ENCODE measurements around the gene STARD9.
"Not testable (repeated sequence)": the region's sequence is repeated elsewhere in the genome, so short reads cannot be mapped to it uniquely, and the experiment has no call there.

The STARD9 gene

DNA sequence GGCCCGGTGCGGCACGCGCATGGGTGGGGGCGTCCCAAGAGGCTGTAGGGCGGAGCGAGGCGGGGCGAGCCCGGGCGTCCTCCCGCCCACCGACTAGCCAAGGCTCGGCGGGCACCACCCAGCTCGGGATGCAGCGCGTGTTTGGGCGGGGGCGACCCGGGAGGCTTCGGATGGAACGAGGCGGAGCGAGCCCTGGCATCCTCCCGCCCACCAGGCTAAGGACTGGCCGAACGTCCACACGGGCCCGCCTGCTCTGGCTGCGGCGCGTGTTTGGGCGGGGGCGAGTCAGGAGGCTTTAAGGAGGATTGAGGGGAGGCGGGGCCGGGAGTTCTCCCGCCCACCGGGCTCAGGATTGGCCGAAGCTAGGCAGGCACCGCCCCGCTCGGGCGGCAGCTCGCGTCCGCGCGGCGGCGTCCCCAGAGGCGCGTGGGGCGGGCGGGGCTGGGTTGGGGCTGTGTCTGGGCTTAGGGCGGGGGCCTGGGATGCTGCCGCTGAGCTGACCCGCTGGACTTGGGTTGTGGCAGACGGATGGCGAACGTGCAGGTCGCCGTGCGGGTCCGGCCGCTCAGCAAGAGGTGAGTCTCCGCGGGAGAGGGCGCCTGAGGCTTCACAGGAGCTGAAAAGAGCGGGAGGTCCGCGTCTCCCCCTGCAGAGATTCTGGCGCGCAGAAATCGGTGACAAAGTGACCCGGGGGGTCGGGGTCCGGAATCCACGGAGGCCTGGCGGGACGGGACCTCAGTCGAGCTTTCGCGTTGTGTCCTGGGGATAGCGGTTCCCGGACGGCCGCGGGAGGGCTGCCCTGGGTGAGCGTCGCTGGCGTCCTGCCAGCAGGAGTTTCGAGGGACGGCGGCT is at the start of gene STARD9:
Gene STARD9 (plus strand): TSS at position 419 of the 852 bp plus-strand sequence. CDS start 110 bp downstream, at position 529.
- Mint-ChIP-seq H3K4me3 (peak within 1 kb of the TSS; percentile 92 to 93), H3K27ac (peak within 1 kb of the TSS; percentile 85 to 94), H3K9me3 (no peaks in the 10 kb centered on the region), H3K4me1 (peaks cover 38% of the 10 kb centered on the region), H3K27me3 (no peaks in the 10 kb centered on the region)
- DNase-seq (peak; percentile 96 to 97), ATAC-seq (peak; percentile 93)

DNA sequence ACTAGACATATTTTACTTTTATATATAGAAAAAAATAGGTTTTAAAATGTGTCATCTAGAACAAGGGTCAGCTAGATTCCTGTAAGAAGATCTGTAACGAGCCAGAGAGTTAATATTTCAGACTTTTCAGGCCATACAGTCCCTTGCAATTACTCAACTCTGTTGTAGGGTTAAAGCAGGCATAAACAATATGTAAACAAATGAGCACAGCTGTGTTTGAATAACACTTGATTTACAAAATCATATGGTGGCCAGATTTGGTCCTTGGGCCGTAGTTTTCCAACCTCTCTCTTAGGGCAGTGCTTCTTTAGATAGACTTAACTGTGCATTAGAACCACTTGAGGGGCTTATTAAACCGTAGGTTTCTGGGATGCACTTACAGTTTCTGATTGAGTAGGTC is 46.4 kb upstream of the STARD9 start:
- Mint-ChIP-seq H3K9me3 (no peaks in the 10 kb centered on the region), H3K4me1 (no peaks in the 10 kb centered on the region), H3K27ac (no peak overlapping the region), H3K4me3 (no peak overlapping the region), H3K27me3 (no peaks in the 10 kb centered on the region)
- no peak for ATAC-seq
- DNase-seq, result no peak

DNA sequence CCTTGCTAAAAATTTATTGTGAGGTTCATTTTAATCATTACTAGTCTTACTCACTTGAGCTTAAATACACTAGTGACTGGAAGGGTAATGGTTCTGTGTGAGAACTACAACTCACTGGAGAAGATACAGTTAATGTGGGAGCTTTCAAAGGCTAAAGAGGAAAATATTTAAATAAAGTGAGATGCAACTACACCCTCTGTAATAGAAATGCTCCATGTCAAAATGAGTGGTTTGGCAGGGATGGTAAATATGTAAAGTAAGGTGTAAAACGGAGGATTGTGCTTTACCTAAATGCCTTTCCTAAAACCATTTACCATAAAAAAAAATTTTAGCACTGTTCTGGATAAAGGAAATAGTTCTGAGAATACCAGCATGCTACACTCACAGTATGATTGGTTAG is 42.2 kb upstream of the STARD9 start:
- DNase-seq (no peak), ATAC-seq (no peak)
- Mint-ChIP-seq H3K4me1 (no peaks in the 10 kb centered on the region), H3K4me3 (no peak overlapping the region), H3K9me3 (no peaks in the 10 kb centered on the region), H3K27ac (no peak overlapping the region), H3K27me3 (no peaks in the 10 kb centered on the region)

DNA sequence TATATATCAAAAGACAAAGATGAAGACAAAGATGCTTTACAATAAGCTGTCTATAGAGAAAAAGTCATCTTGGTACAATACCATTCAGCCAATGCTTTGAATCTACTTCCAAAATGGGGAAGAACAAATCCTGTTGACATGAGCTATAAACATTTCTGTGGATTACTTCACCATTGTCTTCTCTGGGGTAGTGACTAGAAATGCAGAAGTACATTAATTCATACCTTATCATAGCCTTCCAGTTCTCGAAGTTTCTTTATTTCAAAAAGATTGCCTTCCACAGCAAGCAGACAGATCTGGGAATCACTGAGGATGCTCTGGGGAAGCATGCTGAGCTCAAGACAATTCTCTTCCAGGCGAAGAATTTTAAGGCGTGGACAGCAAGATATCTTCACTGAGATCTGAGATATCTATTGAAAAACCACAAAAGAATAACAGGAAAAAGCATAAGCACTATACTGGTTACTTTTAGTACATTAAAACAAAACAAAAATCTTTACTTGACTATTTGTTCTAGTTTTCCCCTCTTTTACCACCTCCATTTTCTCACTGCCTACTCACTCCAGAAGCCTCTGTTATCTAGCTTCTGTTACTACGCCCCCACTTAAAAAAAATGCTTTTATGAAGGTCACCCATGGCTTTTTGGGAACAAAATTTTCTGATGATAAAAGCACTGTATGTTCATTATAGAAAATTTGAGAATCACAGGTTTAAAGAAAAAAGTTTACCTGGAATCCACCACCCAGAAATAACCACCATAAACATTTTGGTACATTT is 30.4 kb upstream of the STARD9 start:
- DNase-seq (no peak), ATAC-seq (no peak)
- no peak overlapping the region for H3K27ac Mint-ChIP-seq
- H3K4me1 Mint-ChIP-seq, result peaks cover 29% of the 10 kb centered on the region
- H3K4me3 Mint-ChIP-seq, result no peak overlapping the region
- no peaks in the 10 kb centered on the region for H3K9me3 Mint-ChIP-seq
- no peaks in the 10 kb centered on the region for H3K27me3 Mint-ChIP-seq

DNA sequence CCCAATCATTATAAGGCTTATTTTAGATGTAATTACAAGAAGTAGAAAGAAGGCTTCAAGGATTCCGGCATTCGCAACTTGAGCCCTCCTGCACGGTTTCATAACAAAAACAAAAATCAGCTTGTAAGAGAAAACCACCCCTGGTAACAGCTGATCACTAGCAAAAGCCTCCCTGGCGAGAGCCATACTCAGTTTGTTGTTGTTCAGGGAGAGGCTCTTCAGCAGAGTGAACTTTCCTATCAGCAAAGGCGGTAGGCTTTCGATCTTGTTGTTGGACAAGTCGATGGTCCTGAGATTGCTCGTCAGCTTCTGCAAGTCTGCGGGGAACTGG is 27.5 kb upstream of the STARD9 start:
- H3K27ac Mint-ChIP-seq, result peak overlapping the region; percentile 96
- peaks cover 54% of the 10 kb centered on the region for H3K4me1 Mint-ChIP-seq
- no peaks in the 10 kb centered on the region for H3K27me3 Mint-ChIP-seq
- peak overlapping the region; percentile 91 to 96 for H3K4me3 Mint-ChIP-seq
- no peaks in the 10 kb centered on the region for H3K9me3 Mint-ChIP-seq
- ATAC-seq, result no peak
- no peak for DNase-seq

DNA sequence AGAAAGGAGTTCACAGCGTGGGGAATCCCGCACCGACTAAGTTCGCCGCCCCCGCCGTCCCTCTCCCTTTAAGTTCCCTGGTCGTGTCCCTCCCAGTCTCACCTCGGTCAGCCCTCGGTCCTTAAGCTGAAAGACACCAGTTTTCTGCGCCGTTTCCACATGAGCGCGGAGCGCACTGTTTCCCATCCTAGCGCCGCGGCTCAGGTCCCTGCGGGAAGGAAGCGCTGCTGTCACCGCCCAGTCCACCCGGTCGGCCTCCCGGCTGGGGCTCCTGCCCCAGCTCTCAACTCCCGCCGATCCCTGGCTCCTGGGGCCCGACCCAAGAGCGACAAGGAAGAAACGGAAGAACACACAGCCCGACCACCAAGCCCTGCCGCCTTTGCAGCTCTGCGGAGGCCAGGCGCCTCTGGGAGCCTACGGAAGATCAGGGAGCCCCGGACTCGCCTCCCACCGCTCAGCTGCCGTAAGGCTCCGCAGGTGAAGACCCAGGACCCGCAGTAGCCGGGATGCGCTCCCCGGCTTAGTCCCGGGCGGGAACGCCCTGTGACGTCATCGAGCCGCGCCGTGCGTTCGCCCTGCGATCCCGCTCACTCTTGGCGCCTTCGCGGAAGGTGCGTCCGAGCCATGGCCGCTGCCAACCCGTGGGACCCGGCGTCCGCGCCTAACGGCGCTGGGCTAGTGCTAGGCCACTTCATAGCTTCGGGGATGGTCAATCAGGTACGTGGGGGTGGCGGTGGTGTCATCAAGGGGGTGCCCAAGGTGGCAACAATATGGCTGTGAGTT is 27.0 kb upstream of the STARD9 start, which contains the start of the genes HAUS2 and LRRC57:
Gene HAUS2 (plus strand): TSS at position 590 of the 783 bp plus-strand sequence. CDS start 35 bp downstream, at position 625.
Gene LRRC57 (minus strand): TSS at position 545 of the 783 bp plus-strand sequence. CDS start 359 bp downstream, at position 186.
- ATAC-seq (peak; percentile 92), DNase-seq (peak; percentile 85 to 86)
- Mint-ChIP-seq H3K9me3 (no peaks in the 10 kb centered on the region), H3K27me3 (no peaks in the 10 kb centered on the region), H3K27ac (peak within 1 kb of the TSS; percentile 96), H3K4me1 (peaks cover 57% of the 10 kb centered on the region), H3K4me3 (peak within 1 kb of the TSS; percentile 91 to 96)

DNA sequence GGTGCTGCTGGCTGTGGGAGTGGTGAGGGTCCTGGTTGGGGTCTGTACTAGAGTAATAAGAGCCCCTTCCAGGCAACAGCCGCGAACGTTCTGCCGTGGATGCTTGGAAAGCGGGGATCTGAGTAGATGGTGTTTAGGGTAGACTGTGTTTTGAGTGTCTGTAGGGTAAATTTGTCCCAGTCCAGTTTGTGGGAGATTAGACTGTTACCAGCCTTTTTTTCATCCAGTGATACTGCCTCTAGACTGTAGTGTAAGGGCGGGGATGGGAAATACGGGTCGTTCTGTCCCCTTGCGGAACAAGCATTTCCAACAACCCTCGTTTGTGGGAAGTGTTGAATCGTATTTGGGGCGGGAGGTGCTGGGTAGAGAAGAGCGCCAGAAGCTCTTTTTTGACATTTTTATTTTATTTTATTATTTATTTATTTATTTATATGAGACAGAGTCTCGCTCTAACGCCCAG is 26.3 kb upstream of the STARD9 start:
- Mint-ChIP-seq H3K4me1 (peaks cover 64% of the 10 kb centered on the region), H3K27ac (peak overlapping the region; percentile 96), H3K4me3 (peak overlapping the region; percentile 91 to 96), H3K9me3 (no peaks in the 10 kb centered on the region), H3K27me3 (no peaks in the 10 kb centered on the region)
- DNase-seq (no peak), ATAC-seq (peak; percentile 51)

DNA sequence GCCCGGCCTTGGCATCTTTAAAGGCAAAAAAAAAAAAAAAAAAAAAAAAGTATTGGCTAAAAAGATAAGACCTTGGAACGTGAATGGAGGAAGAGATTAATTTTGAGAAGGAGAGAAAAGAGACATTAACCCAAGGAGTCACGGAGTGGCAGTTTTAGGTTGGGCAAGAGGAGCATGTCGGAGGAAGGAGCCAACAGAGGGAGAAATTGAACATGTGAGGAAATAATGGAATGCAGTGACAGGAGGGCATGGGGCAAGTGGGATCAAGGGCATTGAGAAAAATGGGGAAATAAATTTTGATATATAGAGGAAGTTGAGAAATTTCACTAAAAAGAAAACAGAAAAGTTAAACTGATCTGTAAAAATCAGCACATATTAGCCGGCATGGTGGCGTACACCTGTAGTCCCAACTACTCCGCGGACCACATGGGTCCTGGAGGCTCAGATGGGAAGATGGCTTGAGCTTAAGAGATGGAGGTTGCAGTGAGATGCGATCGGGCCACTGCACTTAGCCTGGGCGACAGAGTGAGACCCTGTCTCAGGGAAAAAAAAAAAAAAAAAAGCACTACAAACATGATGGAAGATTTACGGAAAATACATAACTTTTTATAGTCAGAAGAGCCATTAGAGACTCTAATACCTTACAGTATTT is 25.5 kb upstream of the STARD9 start:
- H3K4me1 Mint-ChIP-seq, result peaks cover 71% of the 10 kb centered on the region
- peak overlapping the region; percentile 0 to 12 for H3K27ac Mint-ChIP-seq
- DNase-seq, result no peak
- H3K27me3 Mint-ChIP-seq, result no peaks in the 10 kb centered on the region
- H3K9me3 Mint-ChIP-seq, result no peaks in the 10 kb centered on the region
- ATAC-seq, result no peak
- H3K4me3 Mint-ChIP-seq, result peak overlapping the region; percentile 91 to 96

DNA sequence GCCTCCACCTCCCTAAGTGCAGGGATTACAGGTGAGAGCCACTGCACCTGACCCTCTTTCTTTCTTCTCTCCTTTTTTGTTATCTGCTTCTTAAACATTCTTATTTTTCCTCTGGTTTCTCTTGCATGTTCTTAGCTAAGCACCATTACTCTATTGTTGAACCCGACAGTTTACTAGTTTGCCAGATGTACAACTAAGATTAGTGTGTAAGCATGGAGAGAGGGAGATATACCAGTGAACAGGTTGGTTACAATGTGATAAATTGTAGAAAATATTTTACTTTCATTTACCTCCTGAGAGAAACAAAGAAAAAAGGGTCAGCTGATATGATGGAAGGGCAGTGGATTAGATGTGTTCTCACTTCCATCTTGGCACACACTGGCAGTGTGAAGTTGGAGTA is 21.9 kb upstream of the STARD9 start:
- H3K4me1 Mint-ChIP-seq, result peaks cover 49% of the 10 kb centered on the region
- H3K9me3 Mint-ChIP-seq, result no peaks in the 10 kb centered on the region
- DNase-seq, result no peak
- H3K27ac Mint-ChIP-seq, result no peak overlapping the region
- H3K4me3 Mint-ChIP-seq, result no peak overlapping the region
- no peaks in the 10 kb centered on the region for H3K27me3 Mint-ChIP-seq
- no peak for ATAC-seq

DNA sequence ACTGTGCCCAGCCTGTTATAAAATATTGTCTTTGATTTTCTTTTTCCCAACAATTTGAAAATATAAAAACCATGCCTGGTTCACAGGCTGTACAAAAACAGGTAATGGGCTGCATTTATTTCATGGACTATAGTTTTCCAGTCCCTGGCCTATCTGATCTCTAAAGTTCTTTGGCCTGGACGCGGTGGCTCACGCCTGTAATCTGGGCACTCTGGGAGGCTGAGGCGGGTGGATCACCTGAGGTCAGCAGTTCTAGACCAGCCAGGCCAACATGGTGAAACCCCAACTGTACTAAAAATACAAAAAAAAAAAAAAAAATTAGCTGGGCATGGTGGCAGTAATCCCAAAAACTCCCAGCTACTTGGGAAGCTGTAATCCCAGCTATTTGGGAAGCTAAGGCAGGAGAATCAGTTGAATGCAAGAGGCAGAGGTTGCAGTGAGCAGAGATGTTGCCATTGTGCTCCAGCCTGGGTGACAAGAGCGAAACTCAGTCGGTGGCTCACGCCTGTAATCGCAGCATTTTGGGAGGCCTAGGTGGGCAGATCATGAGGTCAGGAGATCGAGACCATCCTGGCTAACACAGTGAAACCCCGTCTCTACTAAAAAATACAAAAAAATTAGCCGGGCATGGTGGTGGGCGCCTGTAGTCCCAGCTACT is 18.7 kb upstream of the STARD9 start:
- not testable (repeated sequence) for H3K27ac Mint-ChIP-seq, ATAC-seq, DNase-seq, H3K4me3 Mint-ChIP-seq, H3K9me3 Mint-ChIP-seq, H3K27me3 Mint-ChIP-seq
- H3K4me1 Mint-ChIP-seq, result peaks cover 27% of the 10 kb centered on the region

DNA sequence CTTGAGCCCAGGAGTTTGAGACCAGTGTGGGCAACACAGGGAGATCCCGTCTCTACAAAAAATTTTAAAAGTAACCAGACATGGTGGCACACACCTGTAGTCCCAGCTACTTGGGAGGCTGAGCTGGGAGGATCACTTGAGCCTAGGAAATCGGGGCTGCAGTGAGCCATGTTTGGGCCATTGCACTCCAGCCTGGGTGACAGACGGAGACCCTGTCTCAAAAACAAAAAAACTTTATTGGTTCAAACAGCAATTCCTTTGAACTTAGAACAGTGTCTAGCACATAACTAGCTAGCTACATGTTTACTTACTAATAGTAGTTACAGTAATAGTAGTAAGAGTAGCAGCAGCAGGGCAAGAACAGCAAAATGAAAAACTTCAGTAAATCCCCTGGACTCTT is 16.7 kb upstream of the STARD9 start:
- Mint-ChIP-seq H3K9me3 (no peaks in the 10 kb centered on the region), H3K27me3 (no peaks in the 10 kb centered on the region), H3K4me3 (no peak overlapping the region), H3K27ac (no peak overlapping the region), H3K4me1 (peaks cover 11% of the 10 kb centered on the region)
- ATAC-seq (no peak), DNase-seq (no peak)

DNA sequence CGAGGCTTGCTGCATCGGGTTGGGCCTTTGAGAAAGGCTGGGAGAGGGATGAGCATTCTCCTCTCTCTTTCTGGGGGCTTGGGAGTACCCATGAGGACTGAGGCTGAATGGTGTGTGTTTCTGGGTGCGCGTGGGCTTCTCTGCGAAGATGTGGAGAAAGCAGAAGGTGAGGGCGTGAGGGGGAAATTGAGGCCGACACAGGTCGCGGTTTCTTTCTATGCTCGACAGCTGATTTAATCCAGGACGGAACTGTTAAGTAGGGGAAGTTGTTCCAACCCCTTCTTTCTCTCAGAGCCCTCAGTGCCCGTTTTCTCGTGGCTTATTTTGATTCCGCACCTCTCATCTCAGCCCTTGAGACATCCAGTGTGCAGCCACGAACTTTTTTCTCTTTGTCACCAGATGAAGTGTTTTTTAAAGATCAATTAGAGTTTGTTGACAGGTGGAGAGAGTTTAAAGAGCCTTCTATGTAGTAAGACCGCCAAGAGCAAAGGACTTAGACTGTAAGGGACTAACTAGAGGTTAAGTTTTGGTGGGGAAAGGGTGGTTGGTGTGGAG is 711 bp downstream of the STARD9 start:
- Mint-ChIP-seq H3K9me3 (no peaks in the 10 kb centered on the region), H3K4me1 (peaks cover 45% of the 10 kb centered on the region), H3K27me3 (no peaks in the 10 kb centered on the region), H3K27ac (peak overlapping the region in 1 of 2 donors; percentile 94), H3K4me3 (peak overlapping the region; percentile 92 to 93)
- ATAC-seq, result no peak
- DNase-seq, result peak in 1 of 2 donors; percentile 13

DNA sequence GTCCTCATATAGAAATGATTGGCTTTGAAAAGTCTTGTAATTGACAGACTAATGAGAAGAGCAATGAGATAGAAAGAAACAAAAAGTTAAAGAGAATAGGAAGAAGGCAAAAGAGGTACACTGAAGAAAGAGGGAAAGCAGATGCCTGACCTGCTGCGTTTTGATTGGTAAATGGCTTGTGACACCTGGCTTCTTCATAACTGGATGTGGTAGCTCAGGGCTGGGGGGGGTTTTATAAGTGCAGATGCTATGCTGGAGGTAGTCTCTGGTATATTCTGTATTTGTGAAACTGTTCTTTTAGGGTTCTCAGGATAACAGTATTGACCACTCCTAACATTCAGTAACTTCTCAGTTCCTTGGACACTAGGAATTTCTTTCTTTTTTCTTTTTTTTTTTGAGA is 1.4 kb downstream of the STARD9 start:
- Mint-ChIP-seq H3K4me1 (peaks cover 51% of the 10 kb centered on the region), H3K4me3 (peak overlapping the region; percentile 92 to 93), H3K27ac (no peak overlapping the region)

DNA sequence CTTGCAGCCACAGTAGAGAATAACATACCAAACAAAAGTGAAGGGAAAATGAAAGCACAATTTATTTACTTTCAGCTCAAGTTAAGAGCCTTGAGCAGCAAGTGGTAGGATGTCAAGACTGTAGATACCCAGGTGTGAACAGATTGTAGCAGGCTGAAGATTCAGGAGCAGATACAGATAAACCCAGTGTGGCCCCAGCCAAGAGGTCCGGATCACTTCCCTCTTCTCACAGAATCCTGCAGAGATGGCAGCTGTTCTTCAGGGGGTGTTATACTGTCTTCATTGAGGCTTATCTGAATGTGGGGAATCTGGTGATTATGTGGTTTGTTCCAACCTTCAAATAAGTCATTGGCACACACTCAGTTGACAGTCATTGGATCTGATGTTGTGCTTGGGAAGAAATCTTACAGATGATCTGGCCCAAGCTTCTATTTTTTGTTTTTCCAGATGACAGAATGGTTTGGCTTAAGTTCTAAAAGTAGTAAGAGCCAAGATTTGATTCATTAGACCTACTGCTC is 2.2 kb downstream of the STARD9 start:
- no peak for DNase-seq
- Mint-ChIP-seq H3K27me3 (no peaks in the 10 kb centered on the region), H3K27ac (no peak overlapping the region), H3K9me3 (no peaks in the 10 kb centered on the region), H3K4me3 (no peak overlapping the region), H3K4me1 (peaks cover 59% of the 10 kb centered on the region)
- ATAC-seq, result no peak

More for the DNA sequence above, 1.4 kb downstream of the STARD9 start:
- DNase-seq, result no peak
- Mint-ChIP-seq H3K9me3 (no peaks in the 10 kb centered on the region), H3K27me3 (no peaks in the 10 kb centered on the region)
- no peak for ATAC-seq
